ENCODE measurements around the gene KLHL15.

The KLHL15 gene

GRCh38 chrX:23936180-23936579 lies 90.8 kb downstream of the KLHL15 start:
- no peaks in the 10 kb centered on the region for H3K9me3 ChIP-seq (ENCODE audit: control insufficient read depth in 2 of 2, low read length in 2 of 2)
- H3K9ac ChIP-seq (ENCODE audit: low read depth in 1 of 2, low read length in 2 of 2), result no peak overlapping the region
- no peak overlapping the region for H3K27ac ChIP-seq (ENCODE audit: low read depth in 2 of 2, low read length in 2 of 2)
- H3K36me3 ChIP-seq (ENCODE audit: control insufficient read depth in 2 of 2, insufficient read depth in 2 of 2, low read length in 2 of 2), result no peaks in the 10 kb centered on the region
- no peak overlapping the region for H3K4me3 ChIP-seq (ENCODE audit: low read length in 2 of 2)
- peaks cover 4 to 7% of the 10 kb centered on the region in 2 donors for H3K27me3 ChIP-seq (ENCODE audit: control insufficient read depth in 2 of 2, insufficient read depth in 2 of 2, low read length in 2 of 2)
- peaks cover 0 to 2% of the 10 kb centered on the region in 2 donors for H3K4me1 ChIP-seq (ENCODE audit: control insufficient read depth in 2 of 2, insufficient read depth in 2 of 2, low read length in 2 of 2)

- Histone ChIP-seq H3K27me3 (ENCODE audit: control insufficient read depth in 2 of 2, insufficient read depth in 2 of 2, low read length in 2 of 2) (peaks cover 4% of the 10 kb centered on the region in 2 donors), H3K4me1 (ENCODE audit: control insufficient read depth in 2 of 2, insufficient read depth in 2 of 2, low read length in 2 of 2) (peaks cover 0 to 3% of the 10 kb centered on the region in 2 donors), H3K9ac (ENCODE audit: low read depth in 1 of 2, low read length in 2 of 2) (no peak overlapping the region), H3K9me3 (ENCODE audit: control insufficient read depth in 2 of 2, low read length in 2 of 2) (no peaks in the 10 kb centered on the region), H3K27ac (ENCODE audit: low read depth in 2 of 2, low read length in 2 of 2) (no peak overlapping the region), H3K4me3 (ENCODE audit: low read length in 2 of 2) (no peak overlapping the region), H3K36me3 (ENCODE audit: control insufficient read depth in 2 of 2, insufficient read depth in 2 of 2, low read length in 2 of 2) (no peaks in the 10 kb centered on the region)
Measured at GRCh38 chrX:23935106-23935505, 91.9 kb downstream of the KLHL15 start.

Data from mucosa of rectum (tissue), 2 donors.